ENCODE data around the gene COL27A1.

DNA sequence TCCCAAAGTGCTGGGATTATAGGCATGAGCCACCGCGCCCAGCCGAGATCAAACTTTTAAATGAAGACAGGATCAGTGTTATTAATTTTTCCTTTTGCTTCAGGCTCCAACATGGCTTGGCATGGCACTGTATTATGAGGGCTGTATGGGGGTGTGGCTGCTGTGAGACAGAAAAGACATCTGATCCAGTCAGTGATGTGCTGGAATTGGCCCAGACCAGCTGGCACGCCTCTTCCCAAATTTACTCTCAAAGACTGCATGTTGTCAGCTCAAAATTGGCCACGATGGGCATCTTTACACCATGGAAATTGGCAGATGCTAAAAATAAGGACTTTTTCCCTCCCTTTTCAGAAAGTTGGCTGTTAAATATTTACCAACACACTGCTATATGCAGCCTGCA is 12.1 kb upstream of the COL27A1 start:
- TF ChIP-seq EZH2 (IDR thresholded peaks at IDR 0.05; ENCODE audit: low read length), result no peak
- TF ChIP-seq, protein P1, sequence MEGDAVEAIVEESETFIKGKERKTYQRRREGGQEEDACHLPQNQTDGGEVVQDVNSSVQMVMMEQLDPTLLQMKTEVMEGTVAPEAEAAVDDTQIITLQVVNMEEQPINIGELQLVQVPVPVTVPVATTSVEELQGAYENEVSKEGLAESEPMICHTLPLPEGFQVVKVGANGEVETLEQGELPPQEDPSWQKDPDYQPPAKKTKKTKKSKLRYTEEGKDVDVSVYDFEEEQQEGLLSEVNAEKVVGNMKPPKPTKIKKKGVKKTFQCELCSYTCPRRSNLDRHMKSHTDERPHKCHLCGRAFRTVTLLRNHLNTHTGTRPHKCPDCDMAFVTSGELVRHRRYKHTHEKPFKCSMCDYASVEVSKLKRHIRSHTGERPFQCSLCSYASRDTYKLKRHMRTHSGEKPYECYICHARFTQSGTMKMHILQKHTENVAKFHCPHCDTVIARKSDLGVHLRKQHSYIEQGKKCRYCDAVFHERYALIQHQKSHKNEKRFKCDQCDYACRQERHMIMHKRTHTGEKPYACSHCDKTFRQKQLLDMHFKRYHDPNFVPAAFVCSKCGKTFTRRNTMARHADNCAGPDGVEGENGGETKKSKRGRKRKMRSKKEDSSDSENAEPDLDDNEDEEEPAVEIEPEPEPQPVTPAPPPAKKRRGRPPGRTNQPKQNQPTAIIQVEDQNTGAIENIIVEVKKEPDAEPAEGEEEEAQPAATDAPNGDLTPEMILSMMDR (optimal IDR thresholded peaks at IDR 0.05 in 1 of 3, IDR thresholded peaks at IDR 0.05 in 1 of 3, conservative IDR thresholded peaks at IDR 0.05 in 1 of 3; ENCODE audit: extremely low read depth in 1 of 3, insufficient read depth in 2 of 3, low read length in 3 of 3), result no peak

Data from keratinocyte (primary cell).